Stimulated activated effector memory CD8-positive, alpha-beta T cell treated with anti-CD3 and anti-CD28 coated beads, Interleukin-12 subunit alpha, Interleukin-12 subunit beta, amount 100 ng/mL, for 72 hours (primary cell): ENCODE results near the gene PHYKPL.

Experiments used
- ATAC-seq: fragments of 150-1000 bp; cut with Tn5 transposase; 2 replicates; pipeline ENCODE4 v1.10.0; 2021
- DNase-seq, 2 donors: peaks; one replicate each; pipeline ENCODE4 v3.0.0; 2021 to 2022; ENCODE audit warnings: low spot score in 2 of 2
- H3K27ac Mint-ChIP-seq: one replicate; pipeline ENCODE4 v1.8.0; 2022; ENCODE audit warnings: mild to moderate bottlenecking, mixed read lengths
- H3K36me3 Mint-ChIP-seq: one replicate; pipeline ENCODE4 v1.8.0; 2022; ENCODE audit warnings: mild to moderate bottlenecking, mixed read lengths
- H3K4me1 Mint-ChIP-seq: one replicate; pipeline ENCODE4 v1.8.0; 2022; ENCODE audit warnings: mixed read lengths
- H3K4me3 Mint-ChIP-seq: one replicate; pipeline ENCODE4 v1.8.0; 2022; ENCODE audit warnings: mild to moderate bottlenecking, mixed read lengths
- H3K9me3 Mint-ChIP-seq: one replicate; pipeline ENCODE4 v1.8.0; 2022; ENCODE audit warnings: mixed read lengths

Gene PHYKPL

GRCh38 chr5:178227138-178227659, 5.4 kb downstream of the PHYKPL start:
- Mint-ChIP-seq H3K36me3 (peaks cover 93% of the 10 kb centered on the region), H3K9me3 (no peaks in the 10 kb centered on the region), H3K4me3 (no peak overlapping the region), H3K4me1 (peaks cover 79% of the 10 kb centered on the region), H3K27ac (peak overlapping the region; percentile 87)
- DNase-seq (no peak), ATAC-seq (no peak)

- peak overlapping the region; percentile 75 for H3K27ac Mint-ChIP-seq
- no peaks in the 10 kb centered on the region for H3K9me3 Mint-ChIP-seq
- no peak for DNase-seq
- no peak for ATAC-seq
- H3K4me3 Mint-ChIP-seq = no peak overlapping the region
- peaks cover 92% of the 10 kb centered on the region for H3K36me3 Mint-ChIP-seq
- H3K4me1 Mint-ChIP-seq = peaks cover 80% of the 10 kb centered on the region
Measured at GRCh38 chr5:178225174-178225573, 7.4 kb downstream of the PHYKPL start.

- Mint-ChIP-seq H3K36me3 (peaks cover 92% of the 10 kb centered on the region), H3K4me3 (no peak overlapping the region), H3K27ac (peak overlapping the region; percentile 91), H3K4me1 (peaks cover 72% of the 10 kb centered on the region), H3K9me3 (no peaks in the 10 kb centered on the region)
- no peak for DNase-seq
- no peak for ATAC-seq
Measured at GRCh38 chr5:178224403-178224802, 8.2 kb downstream of the PHYKPL start.

GRCh38 chr5:178223828-178224335, 8.7 kb downstream of the PHYKPL start:
- DNase-seq (no peak), ATAC-seq (no peak)
- Mint-ChIP-seq H3K36me3 (peaks cover 92% of the 10 kb centered on the region), H3K4me1 (peaks cover 67% of the 10 kb centered on the region), H3K9me3 (no peaks in the 10 kb centered on the region), H3K27ac (peak overlapping the region; percentile 91), H3K4me3 (no peak overlapping the region)

GRCh38 chr5:178223196-178223773, 9.3 kb downstream of the PHYKPL start:
- peaks cover 92% of the 10 kb centered on the region for H3K36me3 Mint-ChIP-seq
- H3K9me3 Mint-ChIP-seq = no peaks in the 10 kb centered on the region
- H3K4me3 Mint-ChIP-seq = no peak overlapping the region
- peak overlapping the region; percentile 91 for H3K27ac Mint-ChIP-seq
- ATAC-seq (no peak), DNase-seq (no peak)
- H3K4me1 Mint-ChIP-seq = peaks cover 61% of the 10 kb centered on the region

GRCh38 chr5:178222292-178222691, 10.3 kb downstream of the PHYKPL start:
- H3K4me1 Mint-ChIP-seq = peaks cover 51% of the 10 kb centered on the region

GRCh38 chr5:178221853-178222252, 10.7 kb downstream of the PHYKPL start:
- H3K4me3 Mint-ChIP-seq = no peak overlapping the region
- H3K9me3 Mint-ChIP-seq = no peaks in the 10 kb centered on the region
- DNase-seq (no peak), ATAC-seq (peak; percentile 24)
- peaks cover 92% of the 10 kb centered on the region for H3K36me3 Mint-ChIP-seq
- peaks cover 47% of the 10 kb centered on the region for H3K4me1 Mint-ChIP-seq
- peak overlapping the region; percentile 87 for H3K27ac Mint-ChIP-seq

More at GRCh38 chr5:178222292-178222691, 10.3 kb downstream of the PHYKPL start:
- Mint-ChIP-seq H3K9me3 (no peaks in the 10 kb centered on the region), H3K36me3 (peaks cover 92% of the 10 kb centered on the region), H3K4me3 (no peak overlapping the region), H3K27ac (no peak overlapping the region)
- ATAC-seq (no peak), DNase-seq (no peak)

GRCh38 chr5:178221282-178221681, 11.3 kb downstream of the PHYKPL start:
- Mint-ChIP-seq H3K4me3 (no peak overlapping the region), H3K9me3 (no peaks in the 10 kb centered on the region), H3K36me3 (peaks cover 92% of the 10 kb centered on the region), H3K27ac (peak overlapping the region; percentile 87), H3K4me1 (peaks cover 45% of the 10 kb centered on the region)
- peak; percentile 19 for ATAC-seq
- no peak for DNase-seq

GRCh38 chr5:178218827-178219226, 13.8 kb downstream of the PHYKPL start:
- H3K27ac Mint-ChIP-seq = no peak overlapping the region
- no peaks in the 10 kb centered on the region for H3K9me3 Mint-ChIP-seq
- peaks cover 49% of the 10 kb centered on the region for H3K4me1 Mint-ChIP-seq
- H3K4me3 Mint-ChIP-seq = no peak overlapping the region
- H3K36me3 Mint-ChIP-seq = peaks cover 92% of the 10 kb centered on the region
- no peak for ATAC-seq
- DNase-seq = no peak

- H3K27ac Mint-ChIP-seq = no peak overlapping the region
- H3K9me3 Mint-ChIP-seq = no peaks in the 10 kb centered on the region
- no peak for ATAC-seq
Measured at GRCh38 chr5:178218237-178218776, 14.3 kb downstream of the PHYKPL start.

GRCh38 chr5:178216779-178217178, 15.8 kb downstream of the PHYKPL start:
- DNase-seq = no peak
- H3K4me1 Mint-ChIP-seq = peaks cover 39% of the 10 kb centered on the region
- H3K36me3 Mint-ChIP-seq = peaks cover 98% of the 10 kb centered on the region
- no peak overlapping the region for H3K4me3 Mint-ChIP-seq
- no peaks in the 10 kb centered on the region for H3K9me3 Mint-ChIP-seq
- ATAC-seq = no peak
- no peak overlapping the region for H3K27ac Mint-ChIP-seq

More at GRCh38 chr5:178218237-178218776, 14.3 kb downstream of the PHYKPL start:
- Mint-ChIP-seq H3K4me3 (no peak overlapping the region), H3K4me1 (peaks cover 47% of the 10 kb centered on the region), H3K36me3 (peaks cover 92% of the 10 kb centered on the region)
- no peak for DNase-seq

GRCh38 chr5:178216088-178216534, 16.5 kb downstream of the PHYKPL start:
- H3K27ac Mint-ChIP-seq = peak overlapping the region; percentile 91
- H3K4me1 Mint-ChIP-seq = peaks cover 38% of the 10 kb centered on the region

GRCh38 chr5:178215280-178216002, 17.2 kb downstream of the PHYKPL start:
- ATAC-seq = no peak
- H3K36me3 Mint-ChIP-seq = peaks cover 100% of the 10 kb centered on the region
- no peak overlapping the region for H3K4me3 Mint-ChIP-seq
- H3K9me3 Mint-ChIP-seq = no peaks in the 10 kb centered on the region
- H3K4me1 Mint-ChIP-seq = peaks cover 34% of the 10 kb centered on the region
- peak overlapping the region; percentile 91 for H3K27ac Mint-ChIP-seq
- no peak for DNase-seq

More at GRCh38 chr5:178216088-178216534, 16.5 kb downstream of the PHYKPL start:
- H3K9me3 Mint-ChIP-seq = no peaks in the 10 kb centered on the region
- no peak for DNase-seq
- H3K4me3 Mint-ChIP-seq = no peak overlapping the region
- no peak for ATAC-seq
- peaks cover 98% of the 10 kb centered on the region for H3K36me3 Mint-ChIP-seq

- Mint-ChIP-seq H3K4me3 (no peak overlapping the region), H3K4me1 (peaks cover 44% of the 10 kb centered on the region)
- ATAC-seq = no peak
Measured at GRCh38 chr5:178214160-178214803, 18.3 kb downstream of the PHYKPL start.

GRCh38 chr5:178213748-178214151, 18.9 kb downstream of the PHYKPL start:
- ATAC-seq = no peak
- Mint-ChIP-seq H3K36me3 (peaks cover 100% of the 10 kb centered on the region), H3K4me3 (no peak overlapping the region), H3K9me3 (no peaks in the 10 kb centered on the region), H3K27ac (peak overlapping the region; percentile 91), H3K4me1 (peaks cover 49% of the 10 kb centered on the region)
- no peak for DNase-seq

More at GRCh38 chr5:178214160-178214803, 18.3 kb downstream of the PHYKPL start:
- no peak for DNase-seq
- H3K27ac Mint-ChIP-seq = peak overlapping the region; percentile 91
- peaks cover 100% of the 10 kb centered on the region for H3K36me3 Mint-ChIP-seq
- H3K9me3 Mint-ChIP-seq = no peaks in the 10 kb centered on the region
